Measurements from ENCODE around the gene CENPO.
"Not testable (repeated sequence)": the region's sequence is repeated elsewhere in the genome, so short reads cannot be mapped to it uniquely, and the experiment has no call there.

CENPO gene

GRCh38 chr2:24833821-24834732 lies 40.9 kb downstream of the CENPO start:
- ATAC-seq = no peak
- Mint-ChIP-seq H3K27me3 (no peaks in the 10 kb centered on the region), H3K27ac (no peak overlapping the region), H3K9me3 (no peaks in the 10 kb centered on the region), H3K4me1 (no peaks in the 10 kb centered on the region), H3K36me3 (ENCODE audit: low read depth) (peaks cover 22% of the 10 kb centered on the region), H3K4me3 (no peak overlapping the region)
- no peak for DNase-seq

- H3K4me1 Mint-ChIP-seq = no peaks in the 10 kb centered on the region
- H3K27ac Mint-ChIP-seq = no peak overlapping the region
- peaks cover 22% of the 10 kb centered on the region for H3K36me3 Mint-ChIP-seq (ENCODE audit: low read depth)
- H3K27me3 Mint-ChIP-seq = no peaks in the 10 kb centered on the region
- ATAC-seq (no peak), DNase-seq (no peak)
- no peaks in the 10 kb centered on the region for H3K9me3 Mint-ChIP-seq
- no peak overlapping the region for H3K4me3 Mint-ChIP-seq
Measured at GRCh38 chr2:24834733-24835395, 41.6 kb downstream of the CENPO start.

GRCh38 chr2:24835411-24835810 lies 42.2 kb downstream of the CENPO start:
- not testable (repeated sequence) for H3K4me3 Mint-ChIP-seq, H3K27me3 Mint-ChIP-seq, DNase-seq, H3K27ac Mint-ChIP-seq, H3K9me3 Mint-ChIP-seq, ATAC-seq, H3K4me1 Mint-ChIP-seq
- peaks cover 22% of the 10 kb centered on the region for H3K36me3 Mint-ChIP-seq (ENCODE audit: low read depth)

GRCh38 chr2:24836206-24836605 lies 43.0 kb downstream of the CENPO start:
- no peak overlapping the region for H3K27ac Mint-ChIP-seq

GRCh38 chr2:24836706-24837105 lies 43.5 kb downstream of the CENPO start:
- no peaks in the 10 kb centered on the region for H3K27me3 Mint-ChIP-seq
- DNase-seq (no peak), ATAC-seq (no peak)
- H3K27ac Mint-ChIP-seq = no peak overlapping the region
- no peaks in the 10 kb centered on the region for H3K9me3 Mint-ChIP-seq
- no peaks in the 10 kb centered on the region for H3K4me1 Mint-ChIP-seq
- no peak overlapping the region for H3K4me3 Mint-ChIP-seq
- H3K36me3 Mint-ChIP-seq (ENCODE audit: low read depth) = peaks cover 20% of the 10 kb centered on the region

More at GRCh38 chr2:24836206-24836605, 43.0 kb downstream of the CENPO start:
- Mint-ChIP-seq H3K27me3 (no peaks in the 10 kb centered on the region), H3K9me3 (no peaks in the 10 kb centered on the region), H3K4me1 (no peaks in the 10 kb centered on the region), H3K36me3 (ENCODE audit: low read depth) (peaks cover 22% of the 10 kb centered on the region), H3K4me3 (no peak overlapping the region)
- ATAC-seq (no peak), DNase-seq (no peak)

- DNase-seq = no peak
- H3K4me1 Mint-ChIP-seq = no peaks in the 10 kb centered on the region
- H3K4me3 Mint-ChIP-seq = no peak overlapping the region
- no peak for ATAC-seq
- H3K27me3 Mint-ChIP-seq = no peaks in the 10 kb centered on the region
- H3K9me3 Mint-ChIP-seq = no peaks in the 10 kb centered on the region
- no peak overlapping the region for H3K27ac Mint-ChIP-seq
- peaks cover 17% of the 10 kb centered on the region for H3K36me3 Mint-ChIP-seq (ENCODE audit: low read depth)
Measured at GRCh38 chr2:24837996-24838513, 44.8 kb downstream of the CENPO start.

GRCh38 chr2:24838541-24838940 lies 45.3 kb downstream of the CENPO start:
- no peaks in the 10 kb centered on the region for H3K9me3 Mint-ChIP-seq
- H3K27ac Mint-ChIP-seq = no peak overlapping the region
- no peak for ATAC-seq
- no peaks in the 10 kb centered on the region for H3K27me3 Mint-ChIP-seq
- H3K36me3 Mint-ChIP-seq (ENCODE audit: low read depth) = peaks cover 14% of the 10 kb centered on the region
- H3K4me1 Mint-ChIP-seq = no peaks in the 10 kb centered on the region
- H3K4me3 Mint-ChIP-seq = no peak overlapping the region
- DNase-seq = no peak

GRCh38 chr2:24839729-24840128 lies 46.5 kb downstream of the CENPO start:
- H3K36me3 Mint-ChIP-seq (ENCODE audit: low read depth) = peaks cover 8% of the 10 kb centered on the region
- no peak for DNase-seq
- ATAC-seq = no peak
- no peaks in the 10 kb centered on the region for H3K9me3 Mint-ChIP-seq
- no peak overlapping the region for H3K4me3 Mint-ChIP-seq
- H3K27ac Mint-ChIP-seq = no peak overlapping the region
- H3K4me1 Mint-ChIP-seq = no peaks in the 10 kb centered on the region
- H3K27me3 Mint-ChIP-seq = no peaks in the 10 kb centered on the region

- no peak for ATAC-seq
- Mint-ChIP-seq H3K4me3 (no peak overlapping the region), H3K27ac (no peak overlapping the region), H3K4me1 (no peaks in the 10 kb centered on the region), H3K36me3 (ENCODE audit: low read depth) (peaks cover 10% of the 10 kb centered on the region), H3K9me3 (no peaks in the 10 kb centered on the region), H3K27me3 (no peaks in the 10 kb centered on the region)
- no peak for DNase-seq
Measured at GRCh38 chr2:24840164-24840869, 47.1 kb downstream of the CENPO start.

GRCh38 chr2:24840962-24841945 lies 48.0 kb downstream of the CENPO start:
- H3K27me3 Mint-ChIP-seq = no peaks in the 10 kb centered on the region
- no peaks in the 10 kb centered on the region for H3K4me1 Mint-ChIP-seq
- ATAC-seq (no peak), DNase-seq (no peak)
- peaks cover 11% of the 10 kb centered on the region for H3K36me3 Mint-ChIP-seq (ENCODE audit: low read depth)
- no peak overlapping the region for H3K27ac Mint-ChIP-seq
- H3K9me3 Mint-ChIP-seq = no peaks in the 10 kb centered on the region
- no peak overlapping the region for H3K4me3 Mint-ChIP-seq

GRCh38 chr2:24842081-24843050 lies 49.1 kb downstream of the CENPO start:
- no peak overlapping the region for H3K4me3 Mint-ChIP-seq
- H3K27me3 Mint-ChIP-seq = no peaks in the 10 kb centered on the region
- H3K4me1 Mint-ChIP-seq = no peaks in the 10 kb centered on the region
- H3K36me3 Mint-ChIP-seq (ENCODE audit: low read depth) = peaks cover 9% of the 10 kb centered on the region
- ATAC-seq (no peak), DNase-seq (no peak)
- no peaks in the 10 kb centered on the region for H3K9me3 Mint-ChIP-seq
- no peak overlapping the region for H3K27ac Mint-ChIP-seq

- Mint-ChIP-seq H3K4me3 (no peak overlapping the region), H3K9me3 (no peaks in the 10 kb centered on the region), H3K27ac (no peak overlapping the region), H3K27me3 (no peaks in the 10 kb centered on the region), H3K36me3 (ENCODE audit: low read depth) (peaks cover 12% of the 10 kb centered on the region), H3K4me1 (no peaks in the 10 kb centered on the region)
- ATAC-seq (no peak), DNase-seq (no peak)
Measured at GRCh38 chr2:24843330-24843860, 50.2 kb downstream of the CENPO start.
